SK-N-SH (cell line): ENCODE data around the gene FCHSD2.

Source experiments
- MEF2A ChIP-seq: IDR thresholded peaks from 2 replicates; pipeline ENCODE4 v1.4.0; 2012; ENCODE audit warnings: low read depth, borderline replicate concordance
- POLR2AphosphoS5 ChIP-seq: IDR thresholded peaks from 2 replicates; pipeline ENCODE4 v1.6.1; 2012; ENCODE audit warnings: low read depth, low read length
- RAD21 ChIP-seq: IDR thresholded peaks from 2 replicates; pipeline ENCODE4 v1.6.1; 2012; ENCODE audit warnings: mild to moderate bottlenecking, low read length
- TAF1 ChIP-seq: IDR thresholded peaks from 2 replicates; pipeline ENCODE4 v1.6.1; 2012; ENCODE audit warnings: low read depth, mild to moderate bottlenecking, low read length, moderate library complexity, borderline replicate concordance
- TF ChIP-seq, protein P1 (sequence below): fragments of 200-600 bp; sonication (generic); IDR thresholded peaks from 2 replicates; pipeline ENCODE4 v1.6.1; 2017; ENCODE audit warnings: antibody characterized with exemption, mild to moderate bottlenecking, moderate library complexity

- TF ChIP-seq, protein P1, sequence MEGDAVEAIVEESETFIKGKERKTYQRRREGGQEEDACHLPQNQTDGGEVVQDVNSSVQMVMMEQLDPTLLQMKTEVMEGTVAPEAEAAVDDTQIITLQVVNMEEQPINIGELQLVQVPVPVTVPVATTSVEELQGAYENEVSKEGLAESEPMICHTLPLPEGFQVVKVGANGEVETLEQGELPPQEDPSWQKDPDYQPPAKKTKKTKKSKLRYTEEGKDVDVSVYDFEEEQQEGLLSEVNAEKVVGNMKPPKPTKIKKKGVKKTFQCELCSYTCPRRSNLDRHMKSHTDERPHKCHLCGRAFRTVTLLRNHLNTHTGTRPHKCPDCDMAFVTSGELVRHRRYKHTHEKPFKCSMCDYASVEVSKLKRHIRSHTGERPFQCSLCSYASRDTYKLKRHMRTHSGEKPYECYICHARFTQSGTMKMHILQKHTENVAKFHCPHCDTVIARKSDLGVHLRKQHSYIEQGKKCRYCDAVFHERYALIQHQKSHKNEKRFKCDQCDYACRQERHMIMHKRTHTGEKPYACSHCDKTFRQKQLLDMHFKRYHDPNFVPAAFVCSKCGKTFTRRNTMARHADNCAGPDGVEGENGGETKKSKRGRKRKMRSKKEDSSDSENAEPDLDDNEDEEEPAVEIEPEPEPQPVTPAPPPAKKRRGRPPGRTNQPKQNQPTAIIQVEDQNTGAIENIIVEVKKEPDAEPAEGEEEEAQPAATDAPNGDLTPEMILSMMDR, result no peak
- no peak for TF ChIP-seq POLR2AphosphoS5
- TF ChIP-seq RAD21, result no peak
- no peak for TF ChIP-seq TAF1
- TF ChIP-seq MEF2A, result no peak
Measured at GRCh38 chr11:73191151-73191550, 49.0 kb upstream of the FCHSD2 start.
